GM18873 (cell line): ENCODE measurements around the gene CCNL2.

Source experiments
- ATAC-seq: cut with Tn5 transposase; IDR thresholded peaks from one replicate; pipeline ENCODE4 v1.9.1; 2021; ENCODE audit warnings: mild to moderate bottlenecking, moderate library complexity, moderate number of reproducible peaks; ENCODE audit not compliant: unreplicated experiment, low FRiP score

CCNL2 gene

DNA sequence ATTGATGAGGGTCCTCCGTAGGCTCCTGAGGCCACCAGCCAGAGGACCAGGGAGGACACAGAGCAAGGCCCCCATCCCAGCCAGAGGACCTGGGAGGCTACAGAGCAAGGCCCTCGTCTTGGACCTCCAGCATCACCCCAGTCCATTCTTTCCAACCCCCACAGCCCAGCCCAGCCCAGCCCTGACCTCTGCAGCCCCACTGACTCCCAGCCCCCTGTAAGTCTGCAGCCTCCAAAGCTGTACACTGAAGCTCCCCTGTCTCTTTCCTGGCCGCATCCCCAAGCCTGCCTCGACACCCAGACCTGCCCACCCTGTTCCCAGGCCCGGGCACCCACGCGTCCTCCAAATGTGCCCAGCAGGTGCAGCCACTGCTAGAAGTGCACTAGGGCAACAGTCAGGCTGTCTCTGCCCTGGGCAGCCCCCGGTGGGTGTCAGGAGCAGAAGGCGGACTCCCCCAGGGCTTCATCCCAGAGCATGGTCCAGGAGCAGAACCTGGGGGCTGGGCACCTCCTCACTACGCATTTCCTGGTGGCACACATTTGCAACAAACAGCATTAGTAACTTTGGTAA lies 52.0 kb downstream of the CCNL2 start:
- no peak for ATAC-seq

- no peak for ATAC-seq
These were observed 52.6 kb downstream of the CCNL2 start for GRCh38 chr1:1346501-1346890.

DNA sequence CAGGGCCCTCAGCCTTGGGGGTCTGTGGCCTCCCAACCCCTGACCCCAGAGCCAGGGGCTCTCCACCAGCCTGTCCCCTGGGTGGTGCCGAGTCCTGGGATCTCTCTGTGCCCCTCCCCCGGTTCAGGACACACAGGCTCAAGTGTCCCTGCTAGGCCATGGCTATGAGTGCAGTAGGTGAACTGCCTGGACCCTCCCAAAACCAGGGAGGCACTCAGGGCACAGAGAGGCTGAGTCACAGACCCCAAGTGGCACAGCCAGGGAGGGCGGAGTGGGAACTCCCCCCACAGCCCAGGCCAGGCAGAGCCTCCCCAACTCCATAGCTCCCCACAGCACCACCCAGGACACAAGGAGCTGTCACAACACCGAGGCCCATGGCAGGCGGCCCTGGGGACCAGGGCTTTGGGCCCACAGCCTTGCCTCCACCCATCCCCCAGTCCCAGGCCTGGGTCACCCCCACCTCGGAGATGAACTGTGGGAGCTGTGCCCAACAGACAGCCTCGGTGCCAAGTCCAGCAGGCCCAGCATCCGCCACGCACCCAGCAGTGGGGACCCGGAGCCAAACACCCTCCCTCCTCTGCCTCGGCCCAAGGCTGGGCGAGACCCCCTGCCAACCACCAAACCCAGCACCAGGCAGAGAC lies 53.2 kb downstream of the CCNL2 start:
- ATAC-seq, result no peak

GRCh38 chr1:1345384-1345783 lies 53.8 kb downstream of the CCNL2 start:
- ATAC-seq, result no peak

DNA sequence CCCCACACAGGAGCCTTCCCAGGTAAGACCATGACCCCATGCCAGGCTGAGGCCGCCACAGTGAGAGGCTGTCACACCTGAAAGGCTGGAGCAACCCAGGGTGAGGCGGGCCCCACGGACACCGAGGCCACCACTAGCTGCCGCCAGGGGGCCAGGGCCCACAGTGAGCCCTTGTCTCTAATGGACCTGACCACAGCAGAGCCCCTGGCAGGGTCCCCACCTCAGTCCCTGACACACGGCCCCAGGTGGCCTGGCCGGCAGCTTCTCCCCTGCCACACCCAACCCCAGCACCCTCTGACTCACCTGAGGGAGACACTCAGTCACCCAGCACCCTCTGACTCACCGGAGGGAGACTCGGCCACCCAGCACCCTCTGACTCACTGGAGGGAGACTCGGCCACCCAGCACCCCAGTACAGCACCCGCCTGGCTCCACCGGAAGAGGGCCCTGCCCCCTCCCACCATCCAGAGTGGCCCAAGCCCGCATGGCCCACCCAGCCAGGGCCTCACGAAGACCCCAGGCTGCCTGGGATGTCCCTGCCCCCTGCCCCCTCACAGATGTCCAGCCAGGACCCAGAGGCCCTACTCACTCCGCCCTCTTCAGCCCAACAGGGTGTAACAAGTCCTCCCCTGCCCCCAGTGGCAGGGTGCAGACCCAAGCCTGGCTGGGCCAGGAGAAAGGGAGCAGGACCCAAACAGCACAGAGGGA lies 54.3 kb downstream of the CCNL2 start:
- ATAC-seq, result no peak

DNA sequence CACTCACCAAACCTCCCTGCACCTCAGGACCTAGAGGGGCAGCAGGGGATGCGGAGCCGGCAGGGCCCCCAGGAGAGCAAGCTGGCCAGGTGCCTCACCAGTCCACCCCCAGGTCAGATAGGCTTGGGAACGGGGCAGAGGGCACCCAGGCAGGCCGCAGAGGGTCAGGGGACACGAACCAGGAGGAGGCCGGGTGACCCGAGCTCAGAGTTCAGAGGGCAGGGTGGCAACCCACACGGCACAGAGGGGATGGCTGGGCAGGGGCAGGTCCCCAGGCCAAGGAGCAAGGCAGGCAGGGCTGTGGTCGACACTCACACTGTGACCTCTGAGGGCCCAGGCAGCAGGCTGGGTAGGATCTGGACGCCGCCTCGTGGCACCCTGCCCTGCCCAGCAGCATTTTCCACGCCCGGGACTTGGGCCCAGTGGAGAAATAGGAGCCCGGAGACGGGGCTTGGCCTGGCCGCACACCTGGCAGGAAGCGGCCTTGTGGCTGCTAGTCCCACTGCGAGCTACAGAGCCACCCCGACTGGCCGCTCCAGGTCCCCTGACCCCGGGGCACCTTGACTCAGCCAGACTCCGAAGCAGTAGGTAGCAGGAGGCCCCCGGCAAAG lies 55.2 kb downstream of the CCNL2 start:
- ATAC-seq, result no peak

DNA sequence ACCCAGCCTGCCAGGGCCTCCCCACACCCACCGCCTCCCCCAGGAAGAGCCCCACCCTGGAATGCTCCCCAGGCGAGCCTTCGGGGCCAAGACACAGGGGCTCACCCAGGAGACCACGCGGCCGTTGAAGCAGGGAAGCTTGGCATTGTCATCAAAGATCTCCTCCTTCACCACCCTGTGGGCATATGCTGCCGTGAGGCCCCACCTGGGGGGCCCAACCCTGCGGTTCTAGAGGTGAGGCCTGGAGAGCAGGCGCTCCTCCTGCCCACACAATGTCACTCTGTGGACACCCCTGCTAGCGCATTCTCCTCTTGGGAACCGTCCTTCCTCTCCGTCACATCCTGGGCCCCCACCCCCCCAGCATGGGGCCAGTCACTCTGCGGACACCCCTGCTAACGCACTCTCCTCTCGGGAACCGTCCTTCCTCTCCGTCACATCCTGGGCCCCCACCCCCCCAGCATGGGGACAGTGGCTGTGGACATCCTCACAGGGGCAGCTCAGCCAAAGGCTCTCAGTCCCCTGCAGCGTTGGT lies 56.5 kb downstream of the CCNL2 start:
- no peak for ATAC-seq

DNA sequence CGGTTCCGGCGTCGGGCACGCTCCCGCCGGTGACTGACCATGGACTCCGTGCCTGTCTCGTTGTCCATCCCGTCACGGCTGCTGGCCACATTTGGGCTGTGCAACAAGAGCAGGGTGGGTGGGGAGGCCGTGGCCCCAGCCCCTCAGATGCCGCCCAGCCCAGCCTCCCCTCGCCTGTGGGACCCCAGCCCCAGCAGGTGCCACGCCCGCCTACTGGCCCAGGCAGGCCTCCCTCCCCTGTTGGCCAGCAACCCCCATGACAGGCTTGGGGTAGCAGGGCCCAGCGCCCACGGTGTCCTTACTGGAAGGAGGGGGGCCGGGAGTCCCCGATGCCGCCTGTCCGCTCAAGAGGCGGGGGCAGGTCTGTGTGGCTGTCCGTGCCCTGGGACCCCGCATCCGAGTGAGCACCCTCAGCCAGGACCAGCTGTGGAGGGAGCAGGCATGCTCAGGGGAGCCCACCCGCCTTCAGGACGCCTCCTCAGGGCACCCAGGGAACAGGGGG lies 57.0 kb downstream of the CCNL2 start:
- no peak for ATAC-seq

- ATAC-seq, result no peak
These were observed 57.5 kb downstream of the CCNL2 start for GRCh38 chr1:1341549-1342021.

DNA sequence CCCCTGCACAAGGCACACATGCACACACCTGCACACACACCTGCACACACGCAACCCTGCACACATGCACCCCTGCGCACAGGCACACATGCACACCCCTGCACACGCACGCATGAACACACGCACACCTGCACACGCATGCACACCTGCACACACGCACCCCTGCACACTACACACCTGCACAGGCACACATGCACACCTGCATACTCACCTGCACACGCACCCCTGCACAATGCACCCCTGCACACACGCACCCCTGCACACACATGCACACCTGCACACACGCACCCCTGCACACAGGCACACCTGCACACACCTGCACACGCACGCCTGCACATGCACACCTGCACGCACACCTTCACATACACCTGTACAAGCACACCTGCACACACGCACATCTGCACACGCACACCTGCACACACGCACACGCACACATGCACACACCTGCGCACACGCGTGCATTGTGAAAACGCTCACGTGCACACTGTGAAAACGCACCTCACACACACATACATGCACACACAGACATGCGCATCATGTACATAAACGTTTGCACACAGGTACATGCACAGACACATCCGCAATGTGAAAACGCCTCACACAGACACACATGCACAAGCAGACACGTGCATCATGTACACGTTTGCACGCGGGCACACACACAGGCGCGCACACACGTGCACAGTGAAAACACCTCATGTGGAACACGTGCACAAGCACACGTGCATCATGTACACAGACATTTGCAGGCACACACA lies 58.2 kb downstream of the CCNL2 start:
- no peak for ATAC-seq

DNA sequence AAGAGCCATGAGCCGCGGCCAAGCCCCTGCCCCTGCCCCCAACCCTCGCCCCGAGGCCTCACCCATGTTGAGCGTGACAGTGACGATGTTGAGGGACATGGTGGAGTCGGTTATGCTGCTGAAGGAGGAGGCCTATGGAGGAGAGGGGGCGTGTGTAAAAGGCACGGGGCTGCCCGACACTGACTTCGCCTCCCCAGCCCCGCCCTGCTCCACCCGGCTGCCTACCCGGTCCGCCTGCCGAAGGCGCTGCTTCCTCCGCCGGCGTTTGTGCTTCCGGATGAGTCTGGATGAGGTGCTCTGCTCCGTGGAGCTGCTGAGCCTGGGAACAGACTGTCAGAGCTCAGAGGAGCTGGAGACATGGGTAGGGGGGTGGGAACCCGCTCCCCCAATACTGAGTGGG lies 59.0 kb downstream of the CCNL2 start:
- ATAC-seq, result no peak

GRCh38 chr1:1338278-1338677 lies 60.9 kb downstream of the CCNL2 start:
- no peak for ATAC-seq

GRCh38 chr1:1337793-1338147 lies 61.4 kb downstream of the CCNL2 start:
- no peak for ATAC-seq

GRCh38 chr1:1336931-1337792 lies 62.0 kb downstream of the CCNL2 start:
- no peak for ATAC-seq

DNA sequence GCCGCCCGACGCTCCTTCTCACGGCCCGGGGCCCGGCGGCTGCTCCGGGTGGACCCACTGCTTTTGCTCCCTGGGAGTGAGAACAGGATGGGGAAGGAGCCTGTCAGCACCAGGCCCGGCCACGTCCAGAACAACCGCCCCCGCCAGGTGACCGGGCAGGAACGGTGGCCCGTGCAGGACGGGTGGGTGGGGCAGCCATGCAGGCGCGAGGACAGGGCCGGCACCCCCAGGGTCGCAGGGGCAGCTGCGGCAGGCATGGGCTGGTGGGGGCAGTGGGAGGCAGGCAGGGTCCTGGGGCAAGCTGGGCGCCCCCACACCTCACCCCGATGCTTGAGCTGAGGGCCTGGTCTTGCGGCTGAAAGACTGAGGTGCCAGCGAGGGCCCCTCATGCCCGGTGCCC lies 62.7 kb downstream of the CCNL2 start:
- ATAC-seq, result no peak

GRCh38 chr1:1335792-1336248 lies 63.3 kb downstream of the CCNL2 start:
- ATAC-seq, result no peak
